HG02852 (cell line): ENCODE data around the gene ASTN1.

Experiments used
- ATAC-seq: cut with Tn5 transposase; IDR thresholded peaks from one replicate; pipeline ENCODE4 v1.9.1; 2021; ENCODE audit warnings: mild to moderate bottlenecking, moderate library complexity; ENCODE audit not compliant: unreplicated experiment

The ASTN1 gene

GRCh38 chr1:176934370-176934769 lies 230.1 kb downstream of the ASTN1 start:
- ATAC-seq = no peak

GRCh38 chr1:176932114-176933104 lies 232.1 kb downstream of the ASTN1 start:
- ATAC-seq = no peak

- ATAC-seq = no peak
Observed at GRCh38 chr1:176931526-176931925, 233.0 kb downstream of the ASTN1 start.

- ATAC-seq = no peak
Observed at GRCh38 chr1:176926330-176927086, 238.0 kb downstream of the ASTN1 start.

GRCh38 chr1:176925223-176925622 lies 239.3 kb downstream of the ASTN1 start:
- no peak for ATAC-seq

- ATAC-seq = no peak
Observed at GRCh38 chr1:176923283-176923682, 241.2 kb downstream of the ASTN1 start.

- no peak for ATAC-seq
Observed at GRCh38 chr1:176919386-176920378, 244.8 kb downstream of the ASTN1 start.

- ATAC-seq = no peak
Observed at GRCh38 chr1:176905648-176906047, 258.9 kb downstream of the ASTN1 start.

GRCh38 chr1:176904057-176904751 lies 260.3 kb downstream of the ASTN1 start:
- ATAC-seq = no peak

- ATAC-seq = no peak
Observed at GRCh38 chr1:176903474-176903873, 261.0 kb downstream of the ASTN1 start.

- ATAC-seq = no peak
Observed at GRCh38 chr1:176899321-176899720, 265.2 kb downstream of the ASTN1 start.

- ATAC-seq = peak; percentile 62
Observed at GRCh38 chr1:176897350-176898236, 266.9 kb downstream of the ASTN1 start.

GRCh38 chr1:176896216-176896615 lies 268.3 kb downstream of the ASTN1 start:
- no peak for ATAC-seq

GRCh38 chr1:176894450-176894849 lies 270.1 kb downstream of the ASTN1 start:
- no peak for ATAC-seq

GRCh38 chr1:176893625-176894352 lies 270.7 kb downstream of the ASTN1 start:
- no peak for ATAC-seq

GRCh38 chr1:176888471-176889032 lies 276.0 kb downstream of the ASTN1 start:
- ATAC-seq = no peak

- ATAC-seq = no peak
Observed at GRCh38 chr1:176885751-176886150, 278.8 kb downstream of the ASTN1 start.

- no peak for ATAC-seq
Observed at GRCh38 chr1:176885341-176885740, 279.2 kb downstream of the ASTN1 start.
